ENCODE data around the gene PTTG1. TPM values are rescaled to one million over a fixed set of nuclear protein-coding genes. Genes with fewer than 3 reads are reported as not detected.
A peak's percentile ranks its signal among the peaks of the same experiment; 100 is the strongest.

Gene PTTG1
- total and polyA plus RNA-seq, 2 of the 8 experiments (the other 6 are each of a cell fraction or from before 2014, with no cell fraction given): 240 to 478 TPM

DNA sequence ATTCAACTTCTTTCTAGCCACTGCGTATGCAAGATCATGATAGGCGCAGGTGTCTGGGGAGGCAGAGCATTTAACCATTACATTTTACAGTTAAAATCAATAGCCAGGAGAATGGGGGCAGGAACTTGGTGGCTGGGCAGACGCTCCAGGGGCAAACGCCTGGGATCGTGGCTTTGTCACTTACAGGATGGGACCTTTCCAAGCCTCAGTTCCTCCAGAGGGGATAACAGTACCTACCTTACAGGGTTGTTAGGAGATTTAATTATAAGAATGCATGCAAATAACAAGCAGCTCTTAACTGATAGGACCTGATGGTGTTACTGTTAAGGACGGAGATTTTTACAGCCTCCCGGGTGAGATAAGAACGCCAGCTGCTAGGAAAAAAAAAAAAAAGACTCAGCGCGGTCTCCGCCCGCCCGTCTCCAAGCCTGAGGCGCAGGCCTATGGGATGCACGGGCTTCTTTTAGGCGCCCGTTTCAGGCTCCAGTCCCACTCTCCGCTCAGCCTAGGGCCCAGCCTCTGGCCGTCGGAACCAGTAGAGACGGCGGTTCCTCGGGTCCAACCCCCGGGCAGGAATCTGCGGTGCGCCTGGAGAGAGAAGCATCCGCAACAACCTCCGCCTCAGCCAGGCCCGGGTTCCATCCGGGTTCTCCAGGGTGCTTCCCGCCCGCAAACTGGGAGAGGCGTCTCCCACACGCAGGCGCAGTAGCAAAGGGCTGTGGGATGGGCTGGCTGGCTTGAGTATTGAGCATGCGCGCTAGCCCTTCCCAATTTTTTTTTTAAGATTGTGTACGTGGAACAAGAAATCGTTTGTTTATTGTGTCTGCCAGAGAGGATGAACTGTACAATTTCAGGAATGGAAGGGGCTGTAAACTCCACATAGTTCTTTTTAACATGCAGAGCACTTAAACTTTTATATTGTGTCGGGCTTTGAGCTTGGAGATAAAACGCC, 22.0 kb upstream of the PTTG1 start, which contains the start of gene FAM200C (continued):
- TF ChIP-seq PHF8 (conservative IDR thresholded peaks at IDR 0.05; ENCODE audit: low read depth, low read length): peak; percentile 100
- peak; percentile 68 for TF ChIP-seq ASH2L (IDR thresholded peaks at IDR 0.05; ENCODE audit: low read length)
- TF ChIP-seq, protein P1, sequence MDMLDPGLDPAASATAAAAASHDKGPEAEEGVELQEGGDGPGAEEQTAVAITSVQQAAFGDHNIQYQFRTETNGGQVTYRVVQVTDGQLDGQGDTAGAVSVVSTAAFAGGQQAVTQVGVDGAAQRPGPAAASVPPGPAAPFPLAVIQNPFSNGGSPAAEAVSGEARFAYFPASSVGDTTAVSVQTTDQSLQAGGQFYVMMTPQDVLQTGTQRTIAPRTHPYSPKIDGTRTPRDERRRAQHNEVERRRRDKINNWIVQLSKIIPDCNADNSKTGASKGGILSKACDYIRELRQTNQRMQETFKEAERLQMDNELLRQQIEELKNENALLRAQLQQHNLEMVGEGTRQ (IDR thresholded peaks at IDR 0.05; ENCODE audit: low read length): no peak
- no peak for TF ChIP-seq BACH1 (IDR thresholded peaks at IDR 0.05; ENCODE audit: low read length)
- no peak for TF ChIP-seq CBX5 (IDR thresholded peaks at IDR 0.05; ENCODE audit: low read depth, low read length)
- peak; percentile 95 for TF ChIP-seq POLR2AphosphoS5 (IDR thresholded peaks at IDR 0.05; ENCODE audit: low read depth, low read length)
- TF ChIP-seq, protein P2, sequence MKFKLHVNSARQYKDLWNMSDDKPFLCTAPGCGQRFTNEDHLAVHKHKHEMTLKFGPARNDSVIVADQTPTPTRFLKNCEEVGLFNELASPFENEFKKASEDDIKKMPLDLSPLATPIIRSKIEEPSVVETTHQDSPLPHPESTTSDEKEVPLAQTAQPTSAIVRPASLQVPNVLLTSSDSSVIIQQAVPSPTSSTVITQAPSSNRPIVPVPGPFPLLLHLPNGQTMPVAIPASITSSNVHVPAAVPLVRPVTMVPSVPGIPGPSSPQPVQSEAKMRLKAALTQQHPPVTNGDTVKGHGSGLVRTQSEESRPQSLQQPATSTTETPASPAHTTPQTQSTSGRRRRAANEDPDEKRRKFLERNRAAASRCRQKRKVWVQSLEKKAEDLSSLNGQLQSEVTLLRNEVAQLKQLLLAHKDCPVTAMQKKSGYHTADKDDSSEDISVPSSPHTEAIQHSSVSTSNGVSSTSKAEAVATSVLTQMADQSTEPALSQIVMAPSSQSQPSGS (IDR thresholded peaks at IDR 0.05; ENCODE audit: low read length): 0 out of 2 replicates have a peak, but pooled peaks have one; percentile 33
- TF ChIP-seq YY1 (IDR thresholded peaks at IDR 0.05; ENCODE audit: low read depth, low read length): peak; percentile 28; the same call in 1 of the 2 replicates
- no peak for TF ChIP-seq CHD2 (IDR thresholded peaks at IDR 0.05; ENCODE audit: low read length)
- TF ChIP-seq TAF1 (IDR thresholded peaks at IDR 0.05; ENCODE audit: low read depth, low read length): peak; percentile 87
- TF ChIP-seq RBBP5 (IDR thresholded peaks at IDR 0.05; ENCODE audit: borderline replicate concordance, low read depth, low read length): peak; percentile 58; the same call in 1 of the 2 replicates
- no peak for TF ChIP-seq SRF (IDR thresholded peaks at IDR 0.05; ENCODE audit: low read depth, low read length)
- no peak for TF ChIP-seq BCL11A (IDR thresholded peaks at IDR 0.05; ENCODE audit: low read depth in 2 of 2, low read length in 2 of 2)
- TF ChIP-seq SP4 (IDR thresholded peaks at IDR 0.05; ENCODE audit: low read length): peak; percentile 59; the same call in 1 of the 2 replicates
